Neural progenitor cell (in vitro differentiated cells): ENCODE measurements around the gene TRNT1.

Experiments used
- EZH2 ChIP-seq: fragments of 200-600 bp; sonication (generic); IDR thresholded peaks from 2 replicates; pipeline ENCODE4 v1.6.1; 2017; ENCODE audit warnings: antibody characterized with exemption, mild to moderate bottlenecking, moderate library complexity
- EZH2phosphoT487 ChIP-seq: fragments of 200-600 bp; sonication (generic); IDR thresholded peaks from 2 replicates; pipeline ENCODE4 v1.6.1; 2017; ENCODE audit warnings: antibody characterized with exemption
- TF ChIP-seq, protein P1 (sequence below): fragments of 200-600 bp; sonication (generic); IDR thresholded peaks from 2 replicates; pipeline ENCODE4 v1.5.1; 2017; ENCODE audit warnings: antibody characterized with exemption, mild to moderate bottlenecking

DNA sequence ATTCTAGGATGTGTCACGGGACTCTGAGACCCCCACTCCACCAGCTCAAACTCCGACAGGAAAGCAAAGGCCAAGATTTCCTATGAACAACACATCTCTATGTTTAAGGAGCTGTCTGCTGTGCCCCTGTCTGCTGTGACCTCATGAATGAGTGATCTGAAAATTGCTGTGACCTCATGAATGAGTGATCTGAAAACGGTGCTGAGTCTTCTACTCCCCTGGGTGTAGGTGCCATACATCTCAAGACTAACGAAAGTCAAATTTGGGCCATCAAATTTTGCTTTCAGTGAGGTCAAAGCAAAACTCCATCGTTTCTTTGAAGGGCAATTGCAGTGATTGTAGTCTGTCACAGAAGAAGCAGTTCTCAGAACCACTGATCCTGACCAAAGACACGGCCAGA is 41.0 kb upstream of the TRNT1 start:
- TF ChIP-seq, protein P1, sequence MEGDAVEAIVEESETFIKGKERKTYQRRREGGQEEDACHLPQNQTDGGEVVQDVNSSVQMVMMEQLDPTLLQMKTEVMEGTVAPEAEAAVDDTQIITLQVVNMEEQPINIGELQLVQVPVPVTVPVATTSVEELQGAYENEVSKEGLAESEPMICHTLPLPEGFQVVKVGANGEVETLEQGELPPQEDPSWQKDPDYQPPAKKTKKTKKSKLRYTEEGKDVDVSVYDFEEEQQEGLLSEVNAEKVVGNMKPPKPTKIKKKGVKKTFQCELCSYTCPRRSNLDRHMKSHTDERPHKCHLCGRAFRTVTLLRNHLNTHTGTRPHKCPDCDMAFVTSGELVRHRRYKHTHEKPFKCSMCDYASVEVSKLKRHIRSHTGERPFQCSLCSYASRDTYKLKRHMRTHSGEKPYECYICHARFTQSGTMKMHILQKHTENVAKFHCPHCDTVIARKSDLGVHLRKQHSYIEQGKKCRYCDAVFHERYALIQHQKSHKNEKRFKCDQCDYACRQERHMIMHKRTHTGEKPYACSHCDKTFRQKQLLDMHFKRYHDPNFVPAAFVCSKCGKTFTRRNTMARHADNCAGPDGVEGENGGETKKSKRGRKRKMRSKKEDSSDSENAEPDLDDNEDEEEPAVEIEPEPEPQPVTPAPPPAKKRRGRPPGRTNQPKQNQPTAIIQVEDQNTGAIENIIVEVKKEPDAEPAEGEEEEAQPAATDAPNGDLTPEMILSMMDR: no peak
- no peak for TF ChIP-seq EZH2
- no peak for TF ChIP-seq EZH2phosphoT487
